GM18498 (cell line): ENCODE results near the gene TTLL10.

Source experiments
- ATAC-seq: cut with Tn5 transposase; IDR thresholded peaks from one replicate; pipeline ENCODE4 v1.9.1; 2021; ENCODE audit warnings: mild to moderate bottlenecking, moderate library complexity; ENCODE audit not compliant: unreplicated experiment

The TTLL10 gene

GRCh38 chr1:1232208-1232795 lies 58.6 kb downstream of the TTLL10 start, which contains the start of gene B3GALT6:
Gene B3GALT6, plus strand, starts transcription at chr1:1232237. Its CDS starts 42 bp downstream, at chr1:1232279.
- no peak for ATAC-seq

GRCh38 chr1:1232796-1233566 lies 59.3 kb downstream of the TTLL10 start:
- no peak for ATAC-seq

GRCh38 chr1:1233567-1233892 lies 59.9 kb downstream of the TTLL10 start:
- no peak for ATAC-seq

- ATAC-seq, result no peak
Observed at GRCh38 chr1:1234180-1234808, 60.6 kb downstream of the TTLL10 start.

GRCh38 chr1:1235016-1235744 lies 61.5 kb downstream of the TTLL10 start:
- no peak for ATAC-seq

GRCh38 chr1:1236176-1236763 lies 62.6 kb downstream of the TTLL10 start:
- ATAC-seq, result no peak

- ATAC-seq, result no peak
Observed at GRCh38 chr1:1236945-1237873, 63.5 kb downstream of the TTLL10 start.

GRCh38 chr1:1237874-1238701 lies 64.4 kb downstream of the TTLL10 start:
- ATAC-seq, result no peak

- no peak for ATAC-seq
Observed at GRCh38 chr1:1238702-1239178, 65.1 kb downstream of the TTLL10 start.

GRCh38 chr1:1239227-1239613 lies 65.5 kb downstream of the TTLL10 start:
- no peak for ATAC-seq

GRCh38 chr1:1239614-1240347 lies 66.1 kb downstream of the TTLL10 start:
- no peak for ATAC-seq

GRCh38 chr1:1240348-1240732 lies 66.7 kb downstream of the TTLL10 start:
- ATAC-seq, result no peak

- ATAC-seq, result no peak
Observed at GRCh38 chr1:1240822-1241587, 67.3 kb downstream of the TTLL10 start.

- no peak for ATAC-seq
Observed at GRCh38 chr1:1241588-1242219, 68.0 kb downstream of the TTLL10 start.

GRCh38 chr1:1242461-1243265 lies 69.0 kb downstream of the TTLL10 start:
- ATAC-seq, result no peak

GRCh38 chr1:1243266-1243660 lies 69.6 kb downstream of the TTLL10 start:
- ATAC-seq, result no peak
